H9 (cell line): ENCODE results near the gene RABL6. TPM values are rescaled to one million over a fixed set of nuclear protein-coding genes. Genes with fewer than 3 reads are reported as not detected.
A peak's percentile ranks its signal among the peaks of the same experiment; 100 is the strongest.
"Not testable (repeated sequence)": the region's sequence is repeated elsewhere in the genome, so short reads cannot be mapped to it uniquely, and the experiment has no call there.

ENCODE experiments used
- DNase-seq: peaks from one replicate; pipeline ENCODE4 v3.0.0-alpha.2; 2017
- H2AFZ ChIP-seq: one replicate; pipeline ENCODE4 v1.6.1; 2013; ENCODE audit warnings: mild to moderate bottlenecking, low read length, control low read depth, moderate library complexity
- H2AK5ac ChIP-seq: 2 replicates; pipeline ENCODE4 v1.6.1; 2013; ENCODE audit warnings: low read length, control low read depth, mixed read lengths; ENCODE audit not compliant: insufficient read length
- H2BK120ac ChIP-seq: one replicate; pipeline ENCODE4 v1.6.1; 2013; ENCODE audit warnings: low read depth, mild to moderate bottlenecking, low read length, control low read depth, inconsistent platforms; ENCODE audit not compliant: poor library complexity, severe bottlenecking
- H2BK12ac ChIP-seq: 2 replicates; pipeline ENCODE4 v1.6.1; 2013; ENCODE audit warnings: low read length, control low read depth, mixed read lengths, low read depth; ENCODE audit not compliant: insufficient read length
- H2BK15ac ChIP-seq: 2 replicates; pipeline ENCODE4 v1.6.1; 2013; ENCODE audit warnings: low read depth, low read length, control low read depth
- H2BK20ac ChIP-seq: one replicate; pipeline ENCODE4 v1.6.1; 2013; ENCODE audit warnings: low read depth, mild to moderate bottlenecking, low read length, control low read depth, inconsistent platforms; ENCODE audit not compliant: poor library complexity, severe bottlenecking
- H2BK5ac ChIP-seq: 2 replicates; pipeline ENCODE4 v1.6.1; 2013; ENCODE audit warnings: low read length, control low read depth, mixed read lengths; ENCODE audit not compliant: insufficient read length
- H3K14ac ChIP-seq: 2 replicates; pipeline ENCODE4 v1.6.1; 2013; ENCODE audit warnings: low read length, control low read depth; ENCODE audit not compliant: insufficient read depth
- H3K18ac ChIP-seq: 2 replicates; pipeline ENCODE4 v1.6.1; 2013; ENCODE audit warnings: low read depth, mild to moderate bottlenecking, mixed read lengths, low read length, control low read depth; ENCODE audit not compliant: insufficient read length
- H3K23ac ChIP-seq: 2 replicates; pipeline ENCODE4 v1.6.1; 2013; ENCODE audit warnings: low read length, control low read depth, mixed read lengths, low read depth; ENCODE audit not compliant: insufficient read length
- H3K23me2 ChIP-seq: 2 replicates; pipeline ENCODE4 v1.6.1; 2013; ENCODE audit warnings: low read depth, mild to moderate bottlenecking, mixed read lengths, low read length, control low read depth; ENCODE audit not compliant: insufficient read length, poor library complexity, severe bottlenecking
- H3K27ac ChIP-seq: 2 replicates; pipeline ENCODE4 v1.5.1; 2013; ENCODE audit warnings: low read length, control low read depth, mixed read lengths, low read depth; ENCODE audit not compliant: insufficient read length
- H3K27me3 ChIP-seq: 2 replicates; pipeline ENCODE4 v1.6.1; 2013; ENCODE audit warnings: low read length, control low read depth, inconsistent platforms; ENCODE audit not compliant: insufficient read depth
- H3K4ac ChIP-seq: 2 replicates; pipeline ENCODE4 v1.6.1; 2013; ENCODE audit warnings: low read depth, mild to moderate bottlenecking, control low read depth, inconsistent platforms, low read length, moderate library complexity
- H3K4me1 ChIP-seq: 2 replicates; pipeline ENCODE4 v1.6.1; 2013; ENCODE audit warnings: low read length, control low read depth, inconsistent platforms; ENCODE audit not compliant: insufficient read depth
- H3K4me2 ChIP-seq: 2 replicates; pipeline ENCODE4 v1.6.1; 2013; ENCODE audit warnings: low read length, control low read depth, mixed read lengths; ENCODE audit not compliant: insufficient read length, insufficient read depth
- H3K56ac ChIP-seq: 2 replicates; pipeline ENCODE4 v1.6.1; 2013; ENCODE audit warnings: low read depth, mild to moderate bottlenecking, mixed read lengths, low read length, control low read depth; ENCODE audit not compliant: insufficient read length
- H3K79me1 ChIP-seq: 2 replicates; pipeline ENCODE4 v1.6.1; 2013; ENCODE audit warnings: low read depth, mild to moderate bottlenecking, moderate library complexity, low read length, control low read depth, inconsistent platforms; ENCODE audit not compliant: insufficient read depth, poor library complexity, severe bottlenecking
- H3K79me2 ChIP-seq: 2 replicates; pipeline ENCODE4 v1.6.1; 2013; ENCODE audit warnings: low read length, control low read depth, inconsistent platforms; ENCODE audit not compliant: insufficient read depth
- H3K9ac ChIP-seq: 2 replicates; pipeline ENCODE4 v1.6.1; 2013; ENCODE audit warnings: low read length, control low read depth, mixed read lengths; ENCODE audit not compliant: insufficient read length; ENCODE audit errors: extremely low read depth
- H3K9me3 ChIP-seq: one replicate; pipeline ENCODE4 v1.6.1; 2013; ENCODE audit warnings: low read depth, low read length, inconsistent platforms; ENCODE audit not compliant: control insufficient read depth
- H3T11ph ChIP-seq: one replicate; pipeline ENCODE4 v1.6.1; 2013; ENCODE audit warnings: mild to moderate bottlenecking, low read length, control low read depth, inconsistent platforms
- H4K20me1 ChIP-seq: one replicate; pipeline ENCODE4 v1.6.1; 2013; ENCODE audit not compliant: control insufficient read depth, insufficient read length, insufficient read depth
- H4K5ac ChIP-seq: 2 replicates; pipeline ENCODE4 v1.6.1; 2013; ENCODE audit warnings: low read depth, mild to moderate bottlenecking, mixed read lengths, low read length, control low read depth; ENCODE audit not compliant: insufficient read length
- H4K8ac ChIP-seq: replicated peaks from 2 replicates; pipeline ENCODE4 v1.6.1; 2013; ENCODE audit warnings: low read length, control low read depth, mixed read lengths, low read depth; ENCODE audit not compliant: insufficient read length
- H4K91ac ChIP-seq: 2 replicates; pipeline ENCODE4 v1.6.1; 2013; ENCODE audit warnings: low read depth, mild to moderate bottlenecking, moderate library complexity, mixed read lengths, low read length, control low read depth; ENCODE audit not compliant: insufficient read length
- H3K27ac Mint-ChIP-seq, 3 experiments: 2 replicates in 2 of 3; 3 replicates in 1 of 3; pipeline ENCODE4 v1.8.0; 2020 to 2021; ENCODE audit warnings: mixed read lengths in 3 of 3, mild to moderate bottlenecking in 1 of 3, moderate library complexity in 1 of 3
- H3K27me3 Mint-ChIP-seq: 2 replicates; pipeline ENCODE4 v1.8.0; 2021; ENCODE audit warnings: low read depth, mild to moderate bottlenecking, moderate library complexity, mixed read lengths
- H3K36me3 Mint-ChIP-seq, 3 experiments: 2 replicates in 2 of 3; 3 replicates in 1 of 3; pipeline ENCODE4 v1.8.0; 2020 to 2021; ENCODE audit warnings: low read depth in 3 of 3, mixed read lengths in 3 of 3; ENCODE audit not compliant: insufficient read depth in 1 of 3
- H3K4me1 Mint-ChIP-seq, 2 experiments: 2 replicates each; pipeline ENCODE4 v1.8.0; 2020; ENCODE audit warnings: mixed read lengths in 2 of 2
- H3K4me3 Mint-ChIP-seq, 2 experiments: 2 replicates in 1 of 2; 3 replicates in 1 of 2; pipeline ENCODE4 v1.8.0; 2020 to 2021; ENCODE audit warnings: mild to moderate bottlenecking in 2 of 2, mixed read lengths in 2 of 2, moderate library complexity in 1 of 2
- H3K9me3 Mint-ChIP-seq, 2 experiments: 2 replicates in 1 of 2; 3 replicates in 1 of 2; pipeline ENCODE4 v1.8.0; 2020; ENCODE audit warnings: mild to moderate bottlenecking in 2 of 2, mixed read lengths in 2 of 2, moderate library complexity in 1 of 2
- CTCF ChIP-seq: fragments of 200-600 bp; sonication (generic); conservative IDR thresholded peaks from 3 replicates; pipeline ENCODE4 v1.8.0; 2021; ENCODE audit warnings: antibody characterized with exemption, mild to moderate bottlenecking
- WGBS: extraction: QIAGEN DNeasy Blood & Tissue Kit; methylation state at CpG from one replicate; pipeline ENCODE4 v1.1.7; 2013; ENCODE audit warnings: missing lambda C conversion rate, low lambda C conversion rate, mixed read lengths; ENCODE audit not compliant: insufficient read length; ENCODE audit errors: extremely low coverage; 5-methylcytosine and 5-hydroxymethylcytosine counted together
- total RNA-seq: library from RNA; stranded (reverse); gene quantifications from 2 replicates; pipeline ENCODE4 v1.2.1, GENCODE V29; 2021

Gene RABL6
- total RNA-seq, 1 experiment from 2014 or later = 108 TPM

- Histone ChIP-seq H3K23me2 (peaks cover 4% of the 10 kb centered on the region), H4K5ac (no peak overlapping the region), H3K79me1 (peaks cover 2% of the 10 kb centered on the region), H3K14ac (no peak overlapping the region), H4K20me1 (no peaks in the 10 kb centered on the region), H3K27me3 (no peaks in the 10 kb centered on the region), H2BK12ac (no peak overlapping the region), H2BK120ac (no peak overlapping the region), H3K9ac (no peak overlapping the region), H2BK20ac (no peak overlapping the region), H4K8ac (no peak overlapping the region), H3K79me2 (peaks cover 2% of the 10 kb centered on the region; the same call in 1 of the 2 replicates), H2BK15ac (no peak overlapping the region), H3K9me3 (peaks cover 6% of the 10 kb centered on the region), H3K56ac (no peak overlapping the region), H3K4ac (no peak overlapping the region), H2AFZ (no peak overlapping the region), H2AK5ac (no peak overlapping the region), H3T11ph (no peak overlapping the region), H3K4me1 (0 out of 2 replicates have a peak, but pooled peaks cover 3% of the 10 kb centered on the region), H3K27ac (no peak overlapping the region), H3K4me2 (no peak overlapping the region), H2BK5ac (no peak overlapping the region), H3K23ac (no peak overlapping the region), H3K18ac (no peak overlapping the region), H4K91ac (no peak overlapping the region)
- Mint-ChIP-seq H3K4me3 (peak overlapping the region in 1 of 2 experiments; percentile 66; a peak in 1 of 5 replicates), H3K27me3 (peaks cover 18% of the 10 kb centered on the region), H3K36me3 (peaks cover 15 to 40% (median 37%) of the 10 kb centered on the region in 3 experiments), H3K4me1 (peaks cover 5 to 6% of the 10 kb centered on the region in 2 experiments), H3K27ac (no peak overlapping the region), H3K9me3 (peaks cover 47 to 64% of the 10 kb centered on the region in 2 experiments)
- no peak for TF ChIP-seq CTCF
- no CpG with 5 or more reads among the region's 11 CpGs for WGBS
- DNase-seq = no peak
These were observed 60.9 kb downstream of the RABL6 start for GRCh38 chr9:136868644-136869043.

- not testable (repeated sequence) for H2AFZ ChIP-seq, H3K56ac ChIP-seq, H3K14ac ChIP-seq, H3K4ac ChIP-seq, H4K5ac ChIP-seq, H4K91ac ChIP-seq, H4K8ac ChIP-seq, H3K4me3 Mint-ChIP-seq, H4K20me1 ChIP-seq, H2BK5ac ChIP-seq, H3K9ac ChIP-seq, H3K27ac ChIP-seq, H3K79me2 ChIP-seq, H2BK20ac ChIP-seq, H2BK120ac ChIP-seq, H3K4me2 ChIP-seq, H3K18ac ChIP-seq, H3K27me3 ChIP-seq, H3T11ph ChIP-seq, H2BK12ac ChIP-seq, H3K79me1 ChIP-seq, H2BK15ac ChIP-seq, DNase-seq, H3K27ac Mint-ChIP-seq, H3K23me2 ChIP-seq, H3K4me1 ChIP-seq, H2AK5ac ChIP-seq, H3K23ac ChIP-seq, H3K4me1 Mint-ChIP-seq
- WGBS = no CpG with 5 or more reads among the region's 2 CpGs
- peaks cover 14% of the 10 kb centered on the region for H3K9me3 ChIP-seq
- Mint-ChIP-seq H3K9me3 (peaks cover 51 to 65% of the 10 kb centered on the region in 2 experiments), H3K27me3 (peaks cover 18% of the 10 kb centered on the region), H3K36me3 (peaks cover 10 to 32% (median 28%) of the 10 kb centered on the region in 3 experiments; a peak in 6 of 7 replicates)
These were observed 61.9 kb downstream of the RABL6 start for GRCh38 chr9:136869611-136870010.
